ENCODE measurements around the gene PDE6D.

The PDE6D gene

GRCh38 chr2:231691251-231691772 lies 89.8 kb downstream of the PDE6D start:
- no peak overlapping the region for H3K4me3 ChIP-seq (ENCODE audit: low read depth in 1 of 2, low read length in 2 of 2)
- no peak overlapping the region for H3K27ac ChIP-seq (ENCODE audit: low read depth, low read length)
- H3K4me1 ChIP-seq (ENCODE audit: insufficient read depth, low read length) = peaks cover 4% of the 10 kb centered on the region
- H3K9ac ChIP-seq (ENCODE audit: low read length) = no peak overlapping the region
- H3K9me3 ChIP-seq (ENCODE audit: low read length) = no peaks in the 10 kb centered on the region
- no peaks in the 10 kb centered on the region for H3K36me3 ChIP-seq (ENCODE audit: insufficient read depth, low read length)
- H3K27me3 ChIP-seq (ENCODE audit: control insufficient read depth in 1 of 2, insufficient read depth in 2 of 2, low read length in 2 of 2) = no peaks in the 10 kb centered on the region

- no peaks in the 10 kb centered on the region for H3K9me3 ChIP-seq (ENCODE audit: low read length)
- no peak overlapping the region for H3K4me3 ChIP-seq (ENCODE audit: low read depth in 1 of 2, low read length in 2 of 2)
- no peaks in the 10 kb centered on the region for H3K36me3 ChIP-seq (ENCODE audit: insufficient read depth, low read length)
- no peak overlapping the region for H3K27ac ChIP-seq (ENCODE audit: low read depth, low read length)
- H3K4me1 ChIP-seq (ENCODE audit: insufficient read depth, low read length) = peaks cover 4% of the 10 kb centered on the region
- H3K9ac ChIP-seq (ENCODE audit: low read length) = no peak overlapping the region
- no peaks in the 10 kb centered on the region for H3K27me3 ChIP-seq (ENCODE audit: control insufficient read depth in 1 of 2, insufficient read depth in 2 of 2, low read length in 2 of 2)
Observed at GRCh38 chr2:231689124-231689893, 91.8 kb downstream of the PDE6D start.

GRCh38 chr2:231688719-231689118 lies 92.4 kb downstream of the PDE6D start:
- H3K27ac ChIP-seq (ENCODE audit: low read depth, low read length) = no peak overlapping the region
- H3K9me3 ChIP-seq (ENCODE audit: low read length) = no peaks in the 10 kb centered on the region
- H3K36me3 ChIP-seq (ENCODE audit: insufficient read depth, low read length) = no peaks in the 10 kb centered on the region
- H3K4me1 ChIP-seq (ENCODE audit: insufficient read depth, low read length) = peaks cover 4% of the 10 kb centered on the region
- no peak overlapping the region for H3K4me3 ChIP-seq (ENCODE audit: low read depth in 1 of 2, low read length in 2 of 2)
- no peaks in the 10 kb centered on the region for H3K27me3 ChIP-seq (ENCODE audit: control insufficient read depth in 1 of 2, insufficient read depth in 2 of 2, low read length in 2 of 2)
- H3K9ac ChIP-seq (ENCODE audit: low read length) = no peak overlapping the region

- Histone ChIP-seq H3K36me3 (ENCODE audit: insufficient read depth, low read length) (no peaks in the 10 kb centered on the region), H3K9me3 (ENCODE audit: low read length) (no peaks in the 10 kb centered on the region), H3K4me3 (ENCODE audit: low read depth in 1 of 2, low read length in 2 of 2) (no peak overlapping the region), H3K9ac (ENCODE audit: low read length) (no peak overlapping the region), H3K4me1 (ENCODE audit: insufficient read depth, low read length) (peaks cover 4% of the 10 kb centered on the region), H3K27me3 (ENCODE audit: control insufficient read depth in 1 of 2, insufficient read depth in 2 of 2, low read length in 2 of 2) (no peaks in the 10 kb centered on the region), H3K27ac (ENCODE audit: low read depth, low read length) (no peak overlapping the region)
Observed at GRCh38 chr2:231687961-231688360, 93.1 kb downstream of the PDE6D start.

GRCh38 chr2:231687133-231687852 lies 93.8 kb downstream of the PDE6D start:
- Histone ChIP-seq H3K36me3 (ENCODE audit: insufficient read depth, low read length) (no peaks in the 10 kb centered on the region), H3K27me3 (ENCODE audit: control insufficient read depth in 1 of 2, insufficient read depth in 2 of 2, low read length in 2 of 2) (no peaks in the 10 kb centered on the region), H3K4me1 (ENCODE audit: insufficient read depth, low read length) (peaks cover 4% of the 10 kb centered on the region), H3K27ac (ENCODE audit: low read depth, low read length) (no peak overlapping the region), H3K9ac (ENCODE audit: low read length) (no peak overlapping the region), H3K9me3 (ENCODE audit: low read length) (no peaks in the 10 kb centered on the region), H3K4me3 (ENCODE audit: low read depth in 1 of 2, low read length in 2 of 2) (no peak overlapping the region)

- no peak overlapping the region for H3K4me3 ChIP-seq (ENCODE audit: low read depth in 1 of 2, low read length in 2 of 2)
- H3K4me1 ChIP-seq (ENCODE audit: insufficient read depth, low read length) = peaks cover 10% of the 10 kb centered on the region
- no peaks in the 10 kb centered on the region for H3K9me3 ChIP-seq (ENCODE audit: low read length)
- no peaks in the 10 kb centered on the region for H3K27me3 ChIP-seq (ENCODE audit: control insufficient read depth in 1 of 2, insufficient read depth in 2 of 2, low read length in 2 of 2)
- H3K9ac ChIP-seq (ENCODE audit: low read length) = no peak overlapping the region
- no peak overlapping the region for H3K27ac ChIP-seq (ENCODE audit: low read depth, low read length)
- no peaks in the 10 kb centered on the region for H3K36me3 ChIP-seq (ENCODE audit: insufficient read depth, low read length)
Observed at GRCh38 chr2:231686192-231687100, 94.6 kb downstream of the PDE6D start.

- Histone ChIP-seq H3K27me3 (ENCODE audit: control insufficient read depth in 1 of 2, insufficient read depth in 2 of 2, low read length in 2 of 2) (no peaks in the 10 kb centered on the region), H3K9me3 (ENCODE audit: low read length) (no peaks in the 10 kb centered on the region), H3K36me3 (ENCODE audit: insufficient read depth, low read length) (no peaks in the 10 kb centered on the region), H3K27ac (ENCODE audit: low read depth, low read length) (no peak overlapping the region), H3K4me3 (ENCODE audit: low read depth in 1 of 2, low read length in 2 of 2) (no peak overlapping the region), H3K9ac (ENCODE audit: low read length) (no peak overlapping the region), H3K4me1 (ENCODE audit: insufficient read depth, low read length) (peaks cover 12% of the 10 kb centered on the region)
Observed at GRCh38 chr2:231685349-231686191, 95.5 kb downstream of the PDE6D start.

GRCh38 chr2:231684314-231685223 lies 96.5 kb downstream of the PDE6D start:
- H3K36me3 ChIP-seq (ENCODE audit: insufficient read depth, low read length) = no peaks in the 10 kb centered on the region
- no peak overlapping the region for H3K9ac ChIP-seq (ENCODE audit: low read length)
- no peak overlapping the region for H3K27ac ChIP-seq (ENCODE audit: low read depth, low read length)
- H3K4me1 ChIP-seq (ENCODE audit: insufficient read depth, low read length) = peaks cover 16% of the 10 kb centered on the region
- H3K4me3 ChIP-seq (ENCODE audit: low read depth in 1 of 2, low read length in 2 of 2) = no peak overlapping the region
- no peaks in the 10 kb centered on the region for H3K9me3 ChIP-seq (ENCODE audit: low read length)
- H3K27me3 ChIP-seq (ENCODE audit: control insufficient read depth in 1 of 2, insufficient read depth in 2 of 2, low read length in 2 of 2) = no peaks in the 10 kb centered on the region

GRCh38 chr2:231683292-231684235 lies 97.5 kb downstream of the PDE6D start:
- Histone ChIP-seq H3K9me3 (ENCODE audit: low read length) (no peaks in the 10 kb centered on the region), H3K4me1 (ENCODE audit: insufficient read depth, low read length) (peaks cover 16% of the 10 kb centered on the region), H3K27ac (ENCODE audit: low read depth, low read length) (no peak overlapping the region), H3K27me3 (ENCODE audit: control insufficient read depth in 1 of 2, insufficient read depth in 2 of 2, low read length in 2 of 2) (no peaks in the 10 kb centered on the region), H3K4me3 (ENCODE audit: low read depth in 1 of 2, low read length in 2 of 2) (no peak overlapping the region), H3K9ac (ENCODE audit: low read length) (no peak overlapping the region), H3K36me3 (ENCODE audit: insufficient read depth, low read length) (no peaks in the 10 kb centered on the region)
